ENCODE results near the gene SEPTIN5.

DNA sequence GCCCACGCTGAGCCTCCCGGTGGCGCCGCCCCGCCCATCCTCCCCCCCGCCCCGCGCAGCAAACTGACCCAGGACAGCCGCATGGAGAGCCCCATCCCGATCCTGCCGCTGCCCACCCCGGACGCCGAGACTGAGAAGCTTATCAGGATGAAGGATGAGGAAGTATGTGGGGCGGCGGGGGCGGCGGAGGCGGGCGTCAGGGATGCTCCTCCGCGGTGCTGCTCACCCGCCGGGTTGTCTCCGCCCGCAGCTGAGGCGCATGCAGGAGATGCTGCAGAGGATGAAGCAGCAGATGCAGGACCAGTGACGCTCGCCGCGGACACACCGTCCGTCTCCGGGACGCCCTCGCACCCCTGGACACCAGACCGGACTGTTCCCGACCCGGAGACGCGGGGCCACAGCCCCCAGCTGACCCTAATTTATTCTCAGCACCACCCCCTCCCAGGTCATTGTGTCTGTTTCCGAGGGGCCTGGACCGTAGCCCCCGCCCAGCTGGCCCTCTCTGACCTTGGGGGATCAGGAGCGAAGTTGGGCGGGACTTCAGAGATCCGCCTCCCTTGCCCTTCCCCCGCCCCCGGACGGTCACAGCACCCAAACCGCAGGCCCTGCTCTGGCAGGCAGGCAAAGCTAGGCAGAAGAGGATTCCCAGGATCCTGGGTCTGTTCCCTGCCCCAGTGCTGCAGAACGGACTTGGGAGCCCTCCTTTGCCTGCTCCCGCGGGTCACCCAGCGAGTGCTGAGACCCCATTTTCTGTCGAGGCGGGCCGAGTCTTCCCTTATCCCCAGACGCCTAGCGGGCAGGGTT, 8.1 kb downstream of the SEPTIN5 start:
- TF ChIP-seq POLR2A (IDR thresholded peaks at IDR 0.05) = no peak
- TF ChIP-seq, protein P1, sequence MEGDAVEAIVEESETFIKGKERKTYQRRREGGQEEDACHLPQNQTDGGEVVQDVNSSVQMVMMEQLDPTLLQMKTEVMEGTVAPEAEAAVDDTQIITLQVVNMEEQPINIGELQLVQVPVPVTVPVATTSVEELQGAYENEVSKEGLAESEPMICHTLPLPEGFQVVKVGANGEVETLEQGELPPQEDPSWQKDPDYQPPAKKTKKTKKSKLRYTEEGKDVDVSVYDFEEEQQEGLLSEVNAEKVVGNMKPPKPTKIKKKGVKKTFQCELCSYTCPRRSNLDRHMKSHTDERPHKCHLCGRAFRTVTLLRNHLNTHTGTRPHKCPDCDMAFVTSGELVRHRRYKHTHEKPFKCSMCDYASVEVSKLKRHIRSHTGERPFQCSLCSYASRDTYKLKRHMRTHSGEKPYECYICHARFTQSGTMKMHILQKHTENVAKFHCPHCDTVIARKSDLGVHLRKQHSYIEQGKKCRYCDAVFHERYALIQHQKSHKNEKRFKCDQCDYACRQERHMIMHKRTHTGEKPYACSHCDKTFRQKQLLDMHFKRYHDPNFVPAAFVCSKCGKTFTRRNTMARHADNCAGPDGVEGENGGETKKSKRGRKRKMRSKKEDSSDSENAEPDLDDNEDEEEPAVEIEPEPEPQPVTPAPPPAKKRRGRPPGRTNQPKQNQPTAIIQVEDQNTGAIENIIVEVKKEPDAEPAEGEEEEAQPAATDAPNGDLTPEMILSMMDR (IDR thresholded peaks at IDR 0.05) = no peak

Data from sigmoid colon (tissue), 3 donors.